Upper lobe of right lung (tissue), 1 donor: Measurements from ENCODE around the gene C3orf20. TPM values are rescaled to one million over a fixed set of nuclear protein-coding genes. Genes with fewer than 3 reads are reported as not detected.
A peak's percentile ranks its signal among the peaks of the same experiment; 100 is the strongest.

Source experiments
- ATAC-seq: fragments of 200-7000 bp; cut with Tn5 transposase; one replicate; pipeline ENCODE4 v1.9.1; 2020; ENCODE audit warnings: mild to moderate bottlenecking, moderate library complexity
- DNase-seq: peaks from one replicate; pipeline ENCODE4 v3.0.0-alpha.2; 2020
- H3K27ac ChIP-seq: fragments of 200-600 bp; one replicate; pipeline ENCODE4 v1.8.0; 2022
- H3K27me3 ChIP-seq: fragments of 200-600 bp; one replicate; pipeline ENCODE4 v1.8.0; 2022; ENCODE audit warnings: mild to moderate bottlenecking
- H3K36me3 ChIP-seq: fragments of 200-600 bp; one replicate; pipeline ENCODE4 v1.8.0; 2022
- H3K4me1 ChIP-seq: fragments of 200-600 bp; one replicate; pipeline ENCODE4 v1.8.0; 2022
- H3K4me3 ChIP-seq: fragments of 200-600 bp; one replicate; pipeline ENCODE4 v1.8.0; 2022; ENCODE audit warnings: mild to moderate bottlenecking
- H3K9me3 ChIP-seq: fragments of 200-600 bp; one replicate; pipeline ENCODE4 v1.8.0; 2022
- CTCF ChIP-seq: fragments of 200-600 bp; IDR thresholded peaks from one replicate; pipeline ENCODE4 v1.8.0; 2022; ENCODE audit warnings: antibody characterized with exemption
- intact Hi-C: fragments of 100-400 bp; cut with DNase I; formaldehyde crosslinking; loops from one replicate; pipeline ENCODE4 v1.11.0; 2022
- total RNA-seq: library from RNA; stranded (reverse); fragmentation: NEBNext Ultra II Directional; extraction: Animal tissue kit (Norgen Biotek cat#: 25700); gene quantifications from one replicate; pipeline ENCODE4 v1.2.1, GENCODE V29; 2021
- donor health status: DM: no; HTN: yes; CAD: no; lungs with severe emphysema.

The C3orf20 gene
- total RNA-seq, 1 donor from 2014 or later = 0.14 TPM

GRCh38 chr3:14768182-14768790 lies 93.3 kb downstream of the C3orf20 start:
- H3K27ac ChIP-seq = no peak overlapping the region
- no peak for DNase-seq
- H3K27me3 ChIP-seq = no peaks in the 10 kb centered on the region
- no peak for TF ChIP-seq CTCF
- intact Hi-C loops = no loop called here
- no peaks in the 10 kb centered on the region for H3K9me3 ChIP-seq
- no peak overlapping the region for H3K4me3 ChIP-seq
- no peak for ATAC-seq
- no peaks in the 10 kb centered on the region for H3K36me3 ChIP-seq
- no peaks in the 10 kb centered on the region for H3K4me1 ChIP-seq

GRCh38 chr3:14768881-14769280 lies 93.9 kb downstream of the C3orf20 start:
- Histone ChIP-seq H3K4me1 (no peaks in the 10 kb centered on the region), H3K36me3 (no peaks in the 10 kb centered on the region), H3K9me3 (no peaks in the 10 kb centered on the region), H3K27ac (no peak overlapping the region), H3K27me3 (no peaks in the 10 kb centered on the region), H3K4me3 (no peak overlapping the region)
- ATAC-seq (no peak), DNase-seq (no peak)
- intact Hi-C loops = no loop called here
- no peak for TF ChIP-seq CTCF

- Histone ChIP-seq H3K4me3 (no peak overlapping the region), H3K36me3 (no peaks in the 10 kb centered on the region), H3K27ac (no peak overlapping the region), H3K4me1 (no peaks in the 10 kb centered on the region), H3K27me3 (no peaks in the 10 kb centered on the region), H3K9me3 (no peaks in the 10 kb centered on the region)
- intact Hi-C loops = loop anchor here (10.0 kb wide), 1 partner anchor 95 kb away; the partner anchor contains the start of gene C3orf20
- ATAC-seq = no peak
- peak; percentile 36 for DNase-seq
- no peak for TF ChIP-seq CTCF
These were observed 94.8 kb downstream of the C3orf20 start for GRCh38 chr3:14769544-14770325.

GRCh38 chr3:14770591-14770990 lies 95.7 kb downstream of the C3orf20 start:
- Histone ChIP-seq H3K27ac (no peak overlapping the region), H3K9me3 (no peaks in the 10 kb centered on the region), H3K36me3 (no peaks in the 10 kb centered on the region), H3K4me3 (no peak overlapping the region), H3K27me3 (no peaks in the 10 kb centered on the region), H3K4me1 (no peaks in the 10 kb centered on the region)
- no peak for TF ChIP-seq CTCF
- DNase-seq (no peak), ATAC-seq (no peak)
- intact Hi-C loops = loop anchor here (10.0 kb wide), 1 partner anchor 96 kb away; the partner anchor contains the start of gene C3orf20

GRCh38 chr3:14771593-14772497 lies 96.9 kb downstream of the C3orf20 start:
- Histone ChIP-seq H3K4me1 (no peaks in the 10 kb centered on the region), H3K4me3 (no peak overlapping the region), H3K27ac (no peak overlapping the region), H3K9me3 (no peaks in the 10 kb centered on the region), H3K27me3 (no peaks in the 10 kb centered on the region), H3K36me3 (no peaks in the 10 kb centered on the region)
- DNase-seq = no peak
- no peak for ATAC-seq
- intact Hi-C loops = loop anchor here (10.0 kb wide), 1 partner anchor 97 kb away; the partner anchor contains the start of gene C3orf20
- no peak for TF ChIP-seq CTCF
